Common myeloid progenitor, CD34-positive (primary cell): ENCODE data around the gene TMEM19.

Experiments
- CTCF ChIA-PET: fragments of 350-600 bp; sonication (Branson Sonifier 250); formaldehyde crosslinking; loops from one replicate; lab custom pipeline; 2021; ENCODE audit warnings: antibody characterized with exemption; lab: Charles Lee
- POLR2A ChIA-PET: fragments of 350-600 bp; sonication (Branson Sonifier 250); formaldehyde crosslinking; loops from one replicate; lab custom pipeline; 2021; ENCODE audit warnings: antibody characterized with exemption; lab: Charles Lee
- DNase-seq, 3 donors: peaks; one replicate each; pipeline versions ENCODE4 v3.0.0 to v3.0.0-alpha.2; 2013
- H3K27ac ChIP-seq, 2 experiments: 1 replicate in 1 of 2; 2 replicates in 1 of 2; pipeline ENCODE4 v1.7.0; 2013; ENCODE audit warnings: inconsistent platforms in 2 of 2, low read length in 2 of 2, mild to moderate bottlenecking in 2 of 2, low read depth in 1 of 2, moderate library complexity in 1 of 2; ENCODE audit not compliant: severe bottlenecking in 2 of 2, insufficient read depth in 1 of 2, poor library complexity in 1 of 2
- H3K27me3 ChIP-seq, 5 experiments: replicated peaks in 2 of 5; 1 replicate in 3 of 5; 2 replicates in 2 of 5; pipeline versions ENCODE4 v1.6.1 to v1.7.0; 2013; ENCODE audit warnings: low read length in 4 of 5, mild to moderate bottlenecking in 2 of 5, moderate library complexity in 2 of 5, inconsistent platforms in 1 of 5; ENCODE audit not compliant: insufficient read depth in 5 of 5, control insufficient read depth in 4 of 5
- H3K36me3 ChIP-seq, 4 experiments: 1 replicate in 2 of 4; 2 replicates in 2 of 4; pipeline versions ENCODE4 v1.6.1 to v1.7.0; 2013; ENCODE audit warnings: low read length in 3 of 4, control low read depth in 1 of 4, mild to moderate bottlenecking in 1 of 4; ENCODE audit not compliant: control insufficient read depth in 4 of 4, insufficient read depth in 4 of 4
- H3K4me1 ChIP-seq, 4 experiments: 1 replicate in 3 of 4; 2 replicates in 1 of 4; pipeline versions ENCODE4 v1.6.1 to v1.7.1; 2013; ENCODE audit warnings: low read length in 3 of 4, mild to moderate bottlenecking in 3 of 4, control low read depth in 1 of 4, inconsistent platforms in 1 of 4, moderate library complexity in 1 of 4; ENCODE audit not compliant: control insufficient read depth in 4 of 4, insufficient read depth in 4 of 4; ENCODE audit errors: control extremely low read depth in 1 of 4
- H3K4me3 ChIP-seq, 7 experiments: 1 replicate in 4 of 7; 2 replicates in 3 of 7; pipeline versions ENCODE4 v1.5.1 to v1.7.0; 2013; ENCODE audit warnings: mild to moderate bottlenecking in 7 of 7, low read length in 6 of 7, moderate library complexity in 6 of 7, inconsistent platforms in 2 of 7, low read depth in 2 of 7, control low read depth in 1 of 7; ENCODE audit not compliant: insufficient read depth in 4 of 7, control insufficient read depth in 1 of 7; ENCODE audit errors: extremely low read depth in 1 of 7
- H3K9me3 ChIP-seq, 5 experiments: 1 replicate in 4 of 5; 2 replicates in 1 of 5; pipeline versions ENCODE4 v1.6.1 to v1.7.1; 2013; ENCODE audit warnings: low read length in 4 of 5, mild to moderate bottlenecking in 2 of 5, inconsistent platforms in 1 of 5, low read depth in 1 of 5, moderate library complexity in 1 of 5; ENCODE audit not compliant: control insufficient read depth in 4 of 5, insufficient read depth in 2 of 5; ENCODE audit errors: control extremely low read depth in 1 of 5
- WGBS: methylation state at CpG from one replicate; pipeline ENCODE4 v1.1.5; 2013; ENCODE audit not compliant: insufficient coverage; 5-methylcytosine and 5-hydroxymethylcytosine counted together

Gene TMEM19

GRCh38 chr12:71731439-71732356, 45.8 kb downstream of the TMEM19 start:
- Histone ChIP-seq H3K27me3 (no peaks in the 10 kb centered on the region), H3K27ac (no peak overlapping the region), H3K36me3 (no peaks in the 10 kb centered on the region), H3K9me3 (no peaks in the 10 kb centered on the region), H3K4me1 (no peaks in the 10 kb centered on the region), H3K4me3 (no peak overlapping the region)
- POLR2A ChIA-PET = no interaction called here
- WGBS = 87% methylated on average over 18 of the region's 21 CpGs
- DNase-seq = peak in 1 of 3 donors; percentile 16
- CTCF ChIA-PET = interaction anchor here (0.6 to 0.7 kb wide), 2 partner anchors 73 to 1089 kb away, joined by 3 read pairs; no protein-coding TSS in a partner anchor

DNA sequence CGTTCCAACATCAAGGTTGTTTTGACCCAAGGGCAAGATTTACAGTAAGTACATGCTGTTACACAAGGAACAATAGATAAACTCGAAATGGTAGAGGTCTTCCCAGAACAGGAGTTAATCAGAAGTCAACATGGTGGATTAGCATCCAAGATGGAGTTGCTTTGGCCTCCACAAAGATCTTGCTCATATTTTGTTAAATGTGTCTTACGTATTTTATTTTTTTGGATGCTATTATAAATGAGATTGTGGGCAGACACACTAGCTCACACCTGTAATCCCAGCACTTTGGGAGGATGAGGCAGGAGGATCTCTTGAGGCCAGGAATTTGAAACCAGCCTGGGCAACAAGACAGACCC, 46.5 kb downstream of the TMEM19 start:
- Histone ChIP-seq H3K9me3 (no peaks in the 10 kb centered on the region), H3K4me3 (no peak overlapping the region), H3K4me1 (no peaks in the 10 kb centered on the region), H3K36me3 (no peaks in the 10 kb centered on the region), H3K27ac (no peak overlapping the region), H3K27me3 (no peaks in the 10 kb centered on the region)
- DNase-seq = no peak
- 93% methylated on average over 2 of the region's 3 CpGs for WGBS
- ChIA-PET POLR2A (no interaction called here), CTCF (no interaction called here)

DNA sequence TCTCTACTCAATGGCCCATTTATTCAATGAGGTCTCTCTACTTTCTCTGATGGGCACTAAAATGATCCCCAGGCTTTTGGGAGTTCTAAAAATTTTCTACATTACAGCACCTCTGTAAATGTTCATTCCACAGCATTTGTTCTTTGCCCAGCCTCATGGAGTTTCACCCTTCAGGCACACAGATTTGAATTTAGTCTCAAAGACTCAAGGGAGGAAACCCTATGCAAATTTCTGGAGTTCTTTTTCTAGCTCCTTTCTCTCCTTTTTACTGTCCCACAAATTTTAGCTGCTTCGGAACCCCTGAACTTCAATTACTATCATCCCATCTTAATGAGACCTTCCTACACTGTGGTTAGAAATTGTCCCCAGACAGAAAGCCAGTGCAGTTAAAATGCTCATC, 51.3 kb downstream of the TMEM19 start:
- H3K27ac ChIP-seq = no peak overlapping the region
- H3K27me3 ChIP-seq = no peaks in the 10 kb centered on the region
- 100% methylated on average over 1 of the region's 1 CpG for WGBS
- no peaks in the 10 kb centered on the region for H3K36me3 ChIP-seq
- H3K4me1 ChIP-seq = no peaks in the 10 kb centered on the region
- DNase-seq = no peak
- no peak overlapping the region for H3K4me3 ChIP-seq
- POLR2A ChIA-PET = no interaction called here
- CTCF ChIA-PET = interaction anchor here (1.2 to 3.0 kb wide), 2 partner anchors 11 to 29 kb away, joined by 3 to 18 read pairs; no protein-coding TSS in a partner anchor
- no peaks in the 10 kb centered on the region for H3K9me3 ChIP-seq

- Histone ChIP-seq H3K36me3 (no peaks in the 10 kb centered on the region), H3K27me3 (no peaks in the 10 kb centered on the region), H3K4me3 (no peak overlapping the region), H3K27ac (no peak overlapping the region), H3K4me1 (no peaks in the 10 kb centered on the region), H3K9me3 (no peaks in the 10 kb centered on the region)
- WGBS = no CpG with 5 or more reads among the region's 1 CpG
- DNase-seq = no peak
- POLR2A ChIA-PET = no interaction called here
- CTCF ChIA-PET = no interaction called here
Observed at GRCh38 chr12:71742998-71743397, 57.1 kb downstream of the TMEM19 start.

DNA sequence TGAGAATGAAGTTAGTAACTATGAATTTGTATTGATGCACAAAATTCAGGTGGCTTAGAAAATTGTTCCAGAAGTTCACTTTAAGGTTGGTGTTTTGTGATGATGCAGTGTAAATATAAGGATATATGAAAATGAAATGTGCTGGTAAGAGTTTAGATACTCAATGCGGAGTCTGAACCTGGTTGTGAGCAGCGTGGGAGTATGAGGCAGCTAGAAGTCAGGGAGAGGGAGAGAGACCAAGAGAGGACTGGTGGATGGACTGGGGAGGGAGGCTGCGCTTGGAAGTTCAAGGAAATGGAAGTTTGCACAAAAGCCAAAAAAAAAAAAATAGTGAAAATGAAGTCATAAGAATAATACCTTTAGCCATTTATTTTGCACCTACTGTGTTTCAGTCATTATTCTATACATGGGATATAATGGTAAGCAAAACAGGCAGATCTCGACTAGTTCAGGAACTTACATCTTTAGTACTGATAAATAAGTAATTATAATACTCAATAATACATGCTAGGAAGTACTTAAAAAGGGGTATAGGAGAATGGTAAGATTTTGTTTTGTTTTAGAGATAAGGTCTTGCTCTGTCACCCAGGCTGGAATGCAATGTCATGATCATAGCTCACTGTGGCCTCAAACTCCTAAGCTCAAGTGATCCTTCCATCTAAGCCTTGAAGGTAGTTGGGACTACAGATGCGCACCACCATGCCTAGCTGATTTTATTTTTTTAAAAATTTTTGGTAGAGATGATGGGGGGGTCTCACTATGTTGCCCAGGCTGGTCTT, 58.8 kb downstream of the TMEM19 start:
- 95% methylated on average over 2 of the region's 5 CpGs for WGBS
- no peak overlapping the region for H3K27ac ChIP-seq
- peaks cover 0 to 3% (median 0%) of the 10 kb centered on the region in 5 experiments for H3K27me3 ChIP-seq
- ChIA-PET POLR2A (no interaction called here), CTCF (interaction anchor here (1.0 to 4.7 kb wide), 5 partner anchors 28 to 107 kb away, joined by 3 to 30 read pairs (median 4); partner anchors contain the start of genes THAP2, TMEM19 and ZFC3H1)
- no peaks in the 10 kb centered on the region for H3K36me3 ChIP-seq
- H3K4me3 ChIP-seq = no peak overlapping the region
- H3K4me1 ChIP-seq = no peaks in the 10 kb centered on the region
- no peak for DNase-seq
- no peaks in the 10 kb centered on the region for H3K9me3 ChIP-seq

- peak; percentile 59 to 77 (median 74) for DNase-seq
- Histone ChIP-seq H3K4me1 (no peaks in the 10 kb centered on the region), H3K4me3 (no peak overlapping the region), H3K27me3 (peaks cover 0 to 3% (median 0%) of the 10 kb centered on the region in 5 experiments), H3K36me3 (no peaks in the 10 kb centered on the region), H3K27ac (no peak overlapping the region), H3K9me3 (no peaks in the 10 kb centered on the region)
- ChIA-PET CTCF (interaction anchor here (0.7 to 4.7 kb wide), 27 partner anchors 10 to 1014 kb away, joined by 3 to 30 read pairs (median 4); partner anchors contain the start of genes THAP2, TMEM19 and ZFC3H1), POLR2A (no interaction called here)
- 42% methylated on average over 2 of the region's 4 CpGs for WGBS
Observed at GRCh38 chr12:71746974-71747611, 61.2 kb downstream of the TMEM19 start.
